NCI-H345 treated with DMSO at 0.1 percent for 48 hours (cell line): Measurements from ENCODE around the gene TRPM3.
"Not testable (repeated sequence)": the region's sequence is repeated elsewhere in the genome, so short reads cannot be mapped to it uniquely, and the experiment has no call there.

Experiments used
- DNase-seq: peaks from one replicate; lab custom pipeline; 2025; ENCODE audit not compliant: unreplicated experiment; lab: John Stamatoyannopoulos, UW

TRPM3 gene

DNA sequence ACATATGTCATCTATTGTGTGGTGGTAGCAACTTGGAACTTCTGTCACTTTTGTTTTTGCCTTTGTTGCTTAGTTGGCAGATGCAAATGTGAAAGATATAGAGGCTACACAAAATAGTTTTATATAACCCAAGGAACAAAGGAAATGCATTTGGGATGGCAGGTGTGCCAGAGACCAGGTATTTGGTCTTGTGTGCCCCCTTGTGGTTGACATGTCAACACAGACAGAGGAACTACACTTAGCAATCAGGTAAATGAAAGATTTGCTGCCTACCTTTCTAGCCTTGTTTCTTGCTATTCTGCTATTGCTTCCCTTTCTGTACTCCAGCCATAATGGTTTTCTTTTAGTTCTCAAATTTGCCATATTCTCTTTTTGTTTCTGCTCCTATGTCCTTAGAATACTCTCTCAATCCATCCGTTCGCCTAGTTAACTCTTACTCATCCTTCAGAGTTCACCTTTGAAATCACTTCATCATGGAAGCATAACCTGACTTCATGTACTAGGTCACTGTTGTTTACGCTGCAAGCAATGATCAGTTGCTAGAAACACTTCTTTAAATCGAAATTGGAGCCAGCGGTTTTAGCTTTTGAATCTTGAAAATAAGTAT lies 119.5 kb downstream of the TRPM3 start:
- DNase-seq = peak; percentile 27

GRCh38 chr9:70998962-70999361 lies 122.5 kb downstream of the TRPM3 start:
- no peak for DNase-seq

DNA sequence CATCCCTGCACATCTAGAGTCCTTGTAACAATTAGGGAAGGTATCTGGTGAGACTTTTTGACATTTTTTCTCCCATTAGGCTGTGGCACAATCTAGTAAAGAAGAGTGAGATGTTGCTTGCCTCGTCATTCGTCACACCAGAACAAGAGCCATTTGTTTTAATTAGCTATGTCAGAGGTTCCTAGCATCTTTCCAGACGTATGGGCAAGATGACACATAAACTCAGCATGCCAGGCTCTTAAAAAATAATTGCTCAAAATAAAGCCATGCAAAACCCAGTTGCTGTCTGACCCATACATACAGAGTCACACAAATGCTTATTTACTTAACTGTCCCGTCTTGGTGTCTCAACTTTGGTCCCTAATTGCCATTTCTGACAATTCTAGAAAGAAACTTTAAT lies 125.9 kb downstream of the TRPM3 start:
- DNase-seq = no peak

DNA sequence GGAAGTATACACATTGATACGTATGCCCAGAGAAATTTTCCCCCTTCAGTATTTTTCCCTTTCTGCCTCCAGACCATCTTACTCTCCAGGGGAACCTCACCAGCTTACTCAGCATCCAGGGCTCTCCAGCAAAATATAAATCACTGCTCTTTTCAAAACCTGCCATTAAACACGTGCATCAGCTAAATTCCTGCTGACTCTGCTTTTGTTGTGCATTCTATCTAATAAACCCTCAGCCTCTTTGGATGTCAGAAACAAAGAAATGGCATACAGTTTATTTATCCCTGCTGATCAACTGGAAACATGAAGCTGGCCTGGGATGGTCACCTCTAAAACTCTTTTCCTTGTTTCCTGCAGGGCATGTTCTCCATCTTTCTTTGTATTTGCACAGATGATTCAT lies 126.8 kb downstream of the TRPM3 start:
- no peak for DNase-seq

DNA sequence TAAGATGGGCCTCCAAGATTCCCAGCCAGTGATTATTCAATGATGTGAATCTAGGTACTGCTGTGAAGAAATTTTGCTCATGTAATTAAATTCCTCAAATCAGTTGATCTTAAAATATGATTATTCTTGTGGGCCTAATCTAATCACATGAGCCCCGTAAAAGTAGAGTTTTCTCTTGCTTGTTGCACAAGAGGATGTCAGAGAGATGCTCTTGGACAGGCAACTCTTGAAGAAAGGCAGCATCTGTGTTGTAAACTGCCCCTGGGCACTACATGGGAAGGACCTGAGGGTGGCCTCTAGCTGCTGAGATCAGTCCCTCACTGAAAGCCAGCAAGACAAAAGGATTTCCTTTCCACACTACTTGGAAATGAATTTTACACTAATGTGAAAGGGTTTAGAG lies 132.9 kb downstream of the TRPM3 start:
- no peak for DNase-seq

DNA sequence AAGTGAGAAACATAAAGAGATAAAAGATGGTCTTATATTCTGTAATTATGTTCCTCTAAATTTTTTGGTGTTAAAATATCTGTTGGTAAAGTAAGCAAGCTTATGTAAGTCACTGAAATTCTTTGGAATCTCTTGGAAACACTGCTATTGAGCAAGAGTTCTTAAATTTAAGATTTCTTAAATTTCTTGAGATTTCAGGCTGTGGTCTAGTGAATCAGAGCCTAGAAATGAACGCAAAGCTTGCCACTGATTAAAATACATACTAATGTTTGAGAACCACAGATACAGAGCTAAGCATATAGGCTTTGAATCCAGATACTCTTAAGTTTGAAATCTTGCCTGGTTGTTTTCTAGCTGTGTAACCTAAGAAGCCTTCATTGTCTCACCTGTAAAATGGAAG lies 133.4 kb downstream of the TRPM3 start:
- DNase-seq = no peak

DNA sequence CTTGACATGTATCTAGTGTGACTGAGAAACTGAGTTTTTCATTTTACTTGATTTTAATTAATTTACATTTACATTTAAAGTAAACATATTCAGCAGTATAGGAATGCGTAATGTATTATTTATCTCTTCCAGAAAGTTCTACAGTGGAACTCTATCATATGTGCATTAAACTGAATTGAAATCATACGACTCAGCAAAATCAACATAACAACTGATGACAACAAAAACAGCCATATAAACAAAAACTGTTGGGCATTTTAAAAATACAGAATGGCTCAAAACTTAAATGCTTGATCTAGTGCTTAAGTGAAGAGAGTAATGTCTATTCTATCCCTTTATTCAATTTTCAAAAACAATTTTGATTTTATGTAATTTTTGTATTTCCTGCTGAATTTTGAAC lies 134.4 kb downstream of the TRPM3 start:
- no peak for DNase-seq

- no peak for DNase-seq
Measured at GRCh38 chr9:70983723-70984295, 137.6 kb downstream of the TRPM3 start.

DNA sequence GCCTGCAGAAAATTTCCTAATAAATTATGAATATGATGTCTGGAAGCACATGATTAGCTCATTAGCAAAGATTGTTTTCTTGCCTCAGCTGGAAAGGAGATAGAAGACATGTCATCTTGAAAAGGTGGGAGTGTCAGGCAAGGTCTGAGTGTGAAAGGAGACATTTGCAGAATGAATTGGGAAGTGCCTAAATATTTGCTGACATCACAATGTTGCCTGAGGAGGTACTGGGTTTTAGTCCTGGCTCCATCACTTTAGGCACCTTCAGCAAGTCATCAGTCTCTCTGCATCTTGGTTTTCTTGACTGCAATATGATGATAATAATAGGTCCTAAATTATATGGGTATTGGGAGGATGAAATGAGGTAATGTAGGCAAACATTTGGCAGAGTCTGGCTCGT lies 140.1 kb downstream of the TRPM3 start:
- no peak for DNase-seq

DNA sequence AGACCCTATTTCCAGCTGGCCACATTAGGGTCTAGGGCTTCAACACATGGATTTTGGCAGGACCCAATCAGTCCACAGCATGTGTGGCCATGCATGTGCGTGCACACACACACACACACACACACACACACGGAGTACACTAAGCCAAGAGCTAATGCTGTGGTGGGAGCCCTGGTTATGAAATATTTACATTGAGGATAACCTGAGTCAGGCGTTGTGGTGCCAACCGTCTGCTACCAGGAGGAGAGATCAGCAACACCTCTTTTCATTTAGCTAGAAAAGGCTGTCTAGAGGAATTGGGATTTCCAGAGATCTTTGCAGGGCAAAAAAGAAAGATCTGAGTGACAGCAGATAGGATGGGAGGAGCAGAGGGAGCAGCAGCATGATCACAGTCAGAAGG lies 141.5 kb downstream of the TRPM3 start:
- no peak for DNase-seq

- DNase-seq = no peak
Measured at GRCh38 chr9:70978085-70978484, 143.3 kb downstream of the TRPM3 start.

- DNase-seq = no peak
Measured at GRCh38 chr9:70975821-70976220, 145.6 kb downstream of the TRPM3 start.

GRCh38 chr9:70971723-70972122 lies 149.7 kb downstream of the TRPM3 start:
- DNase-seq = no peak

DNA sequence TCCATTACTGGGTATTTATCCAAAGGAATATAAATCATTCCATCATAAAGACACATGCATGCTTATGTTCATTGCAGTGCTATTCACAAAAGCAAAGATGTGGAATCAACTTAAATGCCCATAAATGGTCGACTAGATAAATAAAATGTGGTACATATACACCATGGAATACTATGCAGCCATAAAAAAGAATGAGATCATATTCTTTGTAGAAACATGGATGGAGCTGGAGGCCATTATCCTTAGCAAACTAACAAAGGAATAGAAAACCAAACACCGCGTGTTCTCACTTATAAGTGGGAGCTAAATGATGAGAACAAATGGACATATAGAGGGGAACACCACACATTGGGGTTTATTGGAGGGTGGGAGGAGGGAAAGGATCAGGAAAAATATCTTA lies 155.0 kb downstream of the TRPM3 start:
- DNase-seq = not testable (repeated sequence)

- no peak for DNase-seq
Measured at GRCh38 chr9:70964861-70965260, 156.6 kb downstream of the TRPM3 start.

DNA sequence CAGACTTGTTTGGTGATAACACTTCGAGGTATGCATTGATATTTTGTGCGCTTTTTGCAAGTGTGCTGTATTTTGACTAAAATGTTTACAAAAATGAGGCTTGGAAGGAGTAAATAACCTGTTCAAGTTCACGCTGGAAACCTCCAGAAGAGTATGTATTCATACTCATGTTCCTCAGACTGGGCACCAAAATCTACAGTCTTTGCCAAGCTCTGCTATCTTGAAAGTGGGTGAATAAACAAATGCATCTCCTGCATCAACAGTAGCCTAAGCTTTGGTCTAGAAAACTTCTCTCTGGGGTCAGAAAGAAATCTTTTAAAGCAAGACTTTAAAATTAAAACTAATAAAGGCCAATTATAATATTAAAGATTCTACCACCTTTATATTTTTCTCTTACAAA lies 157.9 kb downstream of the TRPM3 start:
- DNase-seq = no peak

GRCh38 chr9:70962761-70963440 lies 158.5 kb downstream of the TRPM3 start:
- peak; percentile 4 for DNase-seq

- no peak for DNase-seq
Measured at GRCh38 chr9:70959366-70959765, 162.1 kb downstream of the TRPM3 start.

GRCh38 chr9:70954596-70955143 lies 166.8 kb downstream of the TRPM3 start:
- no peak for DNase-seq

- DNase-seq = no peak
Measured at GRCh38 chr9:70954126-70954525, 167.3 kb downstream of the TRPM3 start.

GRCh38 chr9:70951749-70952727 lies 169.4 kb downstream of the TRPM3 start:
- no peak for DNase-seq
